Caco-2 (cell line): ENCODE results near the gene ARMH1. TPM values are rescaled to one million over a fixed set of nuclear protein-coding genes. Genes with fewer than 3 reads are reported as not detected.
"Not testable (repeated sequence)": the region's sequence is repeated elsewhere in the genome, so short reads cannot be mapped to it uniquely, and the experiment has no call there.

Experiments
- BruUV-seq: library from RNA; stranded (reverse); fragments of 400-500 nt; replicated peaks from 2 replicates; lab custom pipeline; 2021; lab: Mats Ljungman, UMichigan
- CTCF ChIA-PET: fragments of 300-600 bp; sonication (Branson Sonifier 250); formaldehyde crosslinking; loops from one replicate; lab custom pipeline; 2022; ENCODE audit warnings: antibody characterized with exemption; lab: Charles Lee
- POLR2A ChIA-PET: fragments of 300-600 bp; sonication (Branson Sonifier 250); formaldehyde crosslinking; loops from one replicate; lab custom pipeline; 2022; ENCODE audit warnings: antibody characterized with exemption; lab: Charles Lee
- DNase-seq, 2 experiments: peaks; one replicate each; pipeline versions ENCODE4 v3.0.0 to v3.0.0-alpha.2; 2020 to 2022
- H3K27me3 ChIP-seq: replicated peaks from 2 replicates; pipeline ENCODE4 v1.6.0; 2011; ENCODE audit warnings: low read length; ENCODE audit not compliant: control insufficient read depth, insufficient read depth
- H3K36me3 ChIP-seq: 2 replicates; pipeline ENCODE4 v1.5.1; 2011; ENCODE audit warnings: low read length; ENCODE audit not compliant: control insufficient read depth, insufficient read depth
- H3K4me1 ChIP-seq: fragments of 250-450 bp; sonication (Bioruptor Pico); 2 replicates; pipeline ENCODE4 v1.5.1; 2020; ENCODE audit warnings: mild to moderate bottlenecking
- H3K4me3 ChIP-seq: 2 replicates; pipeline ENCODE4 v1.5.1; 2011; ENCODE audit warnings: low read depth, mild to moderate bottlenecking, control low read depth, low read length
- H3K9me3 ChIP-seq: fragments of 250-450 bp; sonication (Bioruptor Pico); 2 replicates; pipeline ENCODE4 v1.5.1; 2020; ENCODE audit warnings: mild to moderate bottlenecking, moderate library complexity
- H3K27ac Mint-ChIP-seq: one replicate; pipeline ENCODE4 v1.8.0; 2022; ENCODE audit warnings: mixed read lengths; ENCODE audit not compliant: unreplicated experiment
- H3K27me3 Mint-ChIP-seq: one replicate; pipeline ENCODE4 v1.8.0; 2022; ENCODE audit warnings: mixed read lengths; ENCODE audit not compliant: insufficient read depth, unreplicated experiment
- H3K36me3 Mint-ChIP-seq: one replicate; pipeline ENCODE4 v1.8.0; 2022; ENCODE audit warnings: mild to moderate bottlenecking, mixed read lengths; ENCODE audit not compliant: insufficient read depth, unreplicated experiment
- H3K4me1 Mint-ChIP-seq: one replicate; pipeline ENCODE4 v1.8.0; 2022; ENCODE audit warnings: low read depth, mixed read lengths; ENCODE audit not compliant: unreplicated experiment
- H3K4me3 Mint-ChIP-seq: one replicate; pipeline ENCODE4 v1.8.0; 2022; ENCODE audit warnings: mild to moderate bottlenecking, moderate library complexity, mixed read lengths; ENCODE audit not compliant: unreplicated experiment
- H3K9me3 Mint-ChIP-seq: one replicate; pipeline ENCODE4 v1.8.0; 2022; ENCODE audit warnings: mixed read lengths; ENCODE audit not compliant: unreplicated experiment
- intact Hi-C: fragments of 100-400 bp; cut with micrococcal nuclease; formaldehyde crosslinking; loops from one replicate; pipeline ENCODE4 v1.10.0; 2022; ENCODE audit not compliant: unreplicated experiment
- total RNA-seq: library from RNA; stranded (reverse); gene quantifications from 2 replicates; pipeline ENCODE4 v1.2.3, GENCODE V29; 2022
- TF ChIP-seq, protein P1 (sequence below), 2 experiments: fragments of 200-600 bp in 1 of 2; IDR thresholded peaks; 1 replicate in 1 of 2; 2 replicates in 1 of 2; pipeline versions ENCODE4 v1.5.1 to v1.8.0; 2011 to 2022; ENCODE audit warnings: antibody characterized with exemption in 1 of 2, control low read depth in 1 of 2, inconsistent platforms in 1 of 2, low read depth in 1 of 2, low read length in 1 of 2, mild to moderate bottlenecking in 1 of 2, moderate library complexity in 1 of 2; ENCODE audit not compliant: insufficient read depth in 1 of 2, severe bottlenecking in 1 of 2, unreplicated experiment in 1 of 2

The ARMH1 gene
- total RNA-seq, 1 experiment from 2014 or later = not detected

DNA sequence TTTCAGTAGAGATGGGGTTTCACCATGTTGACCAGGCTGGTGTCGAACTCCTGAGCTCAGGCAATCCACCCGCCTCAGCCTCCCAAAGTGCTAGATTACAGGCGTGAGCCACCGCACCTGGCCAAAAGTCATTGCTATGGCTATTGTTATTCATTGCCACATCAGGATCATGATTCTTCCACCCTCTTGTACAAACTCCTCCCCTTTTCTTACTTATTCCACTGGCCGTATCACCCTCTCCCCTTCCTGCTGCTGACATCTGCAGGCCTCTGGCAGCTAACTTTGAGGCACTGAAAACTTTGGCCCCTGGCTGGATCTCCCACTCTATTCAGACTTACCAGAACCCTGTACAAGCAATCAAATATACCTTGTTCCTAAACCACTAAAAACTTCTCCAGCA is 11.1 kb upstream of the ARMH1 start:
- ChIA-PET POLR2A (no interaction called here), CTCF (interaction anchor here (0.7 kb wide), 1 partner anchor 198 kb away, joined by 4 read pairs; no protein-coding TSS in a partner anchor)
- H3K27me3 Mint-ChIP-seq = no peaks in the 10 kb centered on the region
- H3K36me3 Mint-ChIP-seq = no peaks in the 10 kb centered on the region
- no TSS peak for BruUV-seq
- H3K9me3 ChIP-seq = no peaks in the 10 kb centered on the region
- intact Hi-C loops = no loop called here
- H3K4me1 ChIP-seq = no peaks in the 10 kb centered on the region
- no peak for DNase-seq
- H3K27me3 ChIP-seq = no peaks in the 10 kb centered on the region
- H3K4me3 ChIP-seq = no peak overlapping the region
- TF ChIP-seq, protein P1, sequence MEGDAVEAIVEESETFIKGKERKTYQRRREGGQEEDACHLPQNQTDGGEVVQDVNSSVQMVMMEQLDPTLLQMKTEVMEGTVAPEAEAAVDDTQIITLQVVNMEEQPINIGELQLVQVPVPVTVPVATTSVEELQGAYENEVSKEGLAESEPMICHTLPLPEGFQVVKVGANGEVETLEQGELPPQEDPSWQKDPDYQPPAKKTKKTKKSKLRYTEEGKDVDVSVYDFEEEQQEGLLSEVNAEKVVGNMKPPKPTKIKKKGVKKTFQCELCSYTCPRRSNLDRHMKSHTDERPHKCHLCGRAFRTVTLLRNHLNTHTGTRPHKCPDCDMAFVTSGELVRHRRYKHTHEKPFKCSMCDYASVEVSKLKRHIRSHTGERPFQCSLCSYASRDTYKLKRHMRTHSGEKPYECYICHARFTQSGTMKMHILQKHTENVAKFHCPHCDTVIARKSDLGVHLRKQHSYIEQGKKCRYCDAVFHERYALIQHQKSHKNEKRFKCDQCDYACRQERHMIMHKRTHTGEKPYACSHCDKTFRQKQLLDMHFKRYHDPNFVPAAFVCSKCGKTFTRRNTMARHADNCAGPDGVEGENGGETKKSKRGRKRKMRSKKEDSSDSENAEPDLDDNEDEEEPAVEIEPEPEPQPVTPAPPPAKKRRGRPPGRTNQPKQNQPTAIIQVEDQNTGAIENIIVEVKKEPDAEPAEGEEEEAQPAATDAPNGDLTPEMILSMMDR (IDR thresholded peaks at IDR 0.05; ENCODE audit: insufficient read depth in 1 of 2, low read depth in 1 of 2, low read length in 1 of 2, severe bottlenecking in 1 of 2, unreplicated experiment in 1 of 2) = no peak
- H3K36me3 ChIP-seq = no peaks in the 10 kb centered on the region
- H3K4me3 Mint-ChIP-seq = no peak overlapping the region
- H3K9me3 Mint-ChIP-seq = no peaks in the 10 kb centered on the region
- no peaks in the 10 kb centered on the region for H3K4me1 Mint-ChIP-seq
- no peak overlapping the region for H3K27ac Mint-ChIP-seq

DNA sequence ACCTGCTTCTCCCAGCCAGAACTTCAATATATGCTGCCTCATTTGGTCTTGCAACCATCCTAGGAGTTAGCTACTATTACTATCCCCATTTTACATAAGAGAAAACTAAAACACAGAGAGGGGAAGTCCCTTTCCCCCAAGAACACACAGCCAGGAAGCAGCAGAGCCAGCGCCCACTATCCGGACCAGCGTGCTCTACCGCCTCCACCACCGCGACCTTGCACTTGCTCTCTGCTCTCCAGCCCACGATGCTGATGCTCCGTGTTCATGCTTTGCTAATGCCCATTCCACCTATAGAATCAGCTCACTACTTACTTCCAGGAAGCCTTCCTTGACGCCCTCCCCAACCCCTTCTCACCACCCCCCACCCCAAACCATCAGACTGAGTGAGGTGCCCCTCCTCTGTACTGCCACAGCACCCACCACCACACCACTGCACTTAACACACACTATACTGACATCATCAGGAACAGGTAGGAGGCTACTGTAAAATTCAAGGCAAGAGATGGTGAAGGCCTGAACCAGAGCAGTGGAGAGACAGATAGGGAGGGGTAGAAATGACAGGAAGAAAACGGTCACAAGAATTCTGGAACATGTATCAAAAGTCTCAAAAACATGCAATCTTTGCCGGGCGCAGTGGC is 9.7 kb upstream of the ARMH1 start:
- CTCF ChIA-PET = no interaction called here
- DNase-seq = no peak
- no TSS peak for BruUV-seq
- H3K9me3 ChIP-seq = no peaks in the 10 kb centered on the region
- H3K4me3 ChIP-seq = no peak overlapping the region
- POLR2A ChIA-PET = no interaction called here
- H3K9me3 Mint-ChIP-seq = no peaks in the 10 kb centered on the region
- H3K27ac Mint-ChIP-seq = no peak overlapping the region
- H3K27me3 Mint-ChIP-seq = no peaks in the 10 kb centered on the region
- no peaks in the 10 kb centered on the region for H3K4me1 Mint-ChIP-seq
- intact Hi-C loops = no loop called here
- no peaks in the 10 kb centered on the region for H3K4me1 ChIP-seq
- no peaks in the 10 kb centered on the region for H3K36me3 Mint-ChIP-seq
- no peak overlapping the region for H3K4me3 Mint-ChIP-seq
- H3K27me3 ChIP-seq = no peaks in the 10 kb centered on the region
- H3K36me3 ChIP-seq = no peaks in the 10 kb centered on the region
- TF ChIP-seq, protein P1 (IDR thresholded peaks at IDR 0.05; ENCODE audit: insufficient read depth in 1 of 2, low read depth in 1 of 2, low read length in 1 of 2, severe bottlenecking in 1 of 2, unreplicated experiment in 1 of 2) = no peak

DNA sequence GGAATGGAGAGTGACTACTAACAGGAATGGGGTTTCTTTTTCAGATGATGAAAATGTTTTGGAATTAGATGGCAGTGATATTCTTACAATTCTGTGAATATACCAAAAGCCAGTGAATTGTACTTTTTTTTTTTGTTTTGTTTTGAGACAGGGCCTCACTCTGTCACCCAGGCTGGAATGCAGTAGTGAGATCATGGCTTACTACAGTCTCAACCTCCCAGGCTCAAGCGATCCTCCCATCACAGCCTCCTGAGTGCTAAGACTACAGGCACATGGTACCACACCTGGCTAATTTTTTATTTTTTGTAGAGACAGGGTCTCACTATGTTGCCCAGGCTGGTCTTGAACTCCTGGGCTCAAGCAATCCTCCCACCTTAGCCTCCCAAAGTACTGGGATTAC is 7.8 kb upstream of the ARMH1 start:
- H3K9me3 Mint-ChIP-seq, H3K9me3 ChIP-seq, H3K4me3 ChIP-seq, POLR2A ChIA-PET, H3K27me3 Mint-ChIP-seq, CTCF ChIA-PET, H3K27me3 ChIP-seq, BruUV-seq, H3K4me1 ChIP-seq, DNase-seq, H3K36me3 ChIP-seq, H3K36me3 Mint-ChIP-seq, H3K27ac Mint-ChIP-seq, H3K4me1 Mint-ChIP-seq, intact Hi-C loops, H3K4me3 Mint-ChIP-seq: not testable (repeated sequence)
